Pancreas (tissue), 10 donors: ENCODE measurements around the gene SLC5A11. TPM values are rescaled to one million over a fixed set of nuclear protein-coding genes. Genes with fewer than 3 reads are reported as not detected.

Experiments
- ATAC-seq, 4 donors: fragments of 200-7000 bp; cut with Tn5 transposase; one replicate each; pipeline versions ENCODE4 v1.8.0 to v1.9.1; 2020; ENCODE audit warnings: mild to moderate bottlenecking in 4 of 4, moderate library complexity in 4 of 4
- DNase-seq, 6 donors: peaks; one replicate each; pipeline ENCODE4 v3.0.0-alpha.2; 2020
- FAIRE-seq: peaks from 2 replicates; lab custom pipeline; 2012; peaks lifted over from hg19 to GRCh38; lab: Jason Lieb, UNC
- H3K27ac ChIP-seq, 4 donors: fragments of 200-600 bp; sonication (generic); 1 replicate in 3 of 4; 2 replicates in 1 of 4; pipeline versions ENCODE4 v1.5.0 to v1.8.0; 2020
- H3K27me3 ChIP-seq, 4 donors: fragments of 200-600 bp; one replicate each; pipeline ENCODE4 v1.8.0; 2021
- H3K36me3 ChIP-seq, 3 donors: fragments of 200-600 bp; sonication (generic) in 1 of 3; one replicate each; pipeline versions ENCODE4 v1.5.0 to v1.8.0; 2020 to 2021
- H3K4me1 ChIP-seq, 3 donors: fragments of 200-600 bp; one replicate each; pipeline ENCODE4 v1.8.0; 2021
- H3K4me3 ChIP-seq, 4 donors: fragments of 200-600 bp; sonication (generic) in 2 of 4; one replicate each; pipeline versions ENCODE4 v1.5.0 to v1.8.0; 2020 to 2021
- H3K9me3 ChIP-seq, 4 donors: fragments of 200-600 bp; one replicate each; pipeline ENCODE4 v1.8.0; 2021
- CTCF ChIP-seq, 4 donors: fragments of 200-600 bp; sonication (generic) in 3 of 4; IDR thresholded peaks; one replicate each; pipeline versions ENCODE4 v1.5.0 to v1.8.0; 2021; ENCODE audit warnings: antibody characterized with exemption in 4 of 4
- WGBS, 2 donors: extraction: QIAGEN DNeasy Blood & Tissue Kit; methylation state at CpG; one replicate each; pipeline ENCODE4 v1.1.7; 2013; 5-methylcytosine and 5-hydroxymethylcytosine counted together
- intact Hi-C, 3 donors: fragments of 100-400 bp; cut with DNase I; formaldehyde crosslinking; loops; one replicate each; pipeline versions ENCODE4 v1.11.1 to v1.14.2; 2022
- polyA plus RNA-seq, 2 donors: library from polyadenylated mRNA; stranded (reverse); fragments of 200-250 nt; gene quantifications; one replicate each; pipeline ENCODE4 v1.2.3, GENCODE V29; 2013
- total RNA-seq, 6 donors: library from RNA; stranded (reverse); fragmentation: NEBNext Ultra II Directional in 4 of 6; extraction: Animal tissue kit (Norgen Biotek cat#: 25700) in 4 of 6; gene quantifications; one replicate each; pipeline versions ENCODE4 v1.2.1 to v1.2.4, GENCODE V29; 2021 to 2023
- donor health status: healthy with polysubstance abuse.
- donor health status: DM: no; HTN: no; CAD: no; lungs with moderate emphysema.
- donor health status: DM: no; HTN: no; CAD: no.
- donor health status: control.
- donor health status: control.
- donor health status: Bipolar disorder and iron deficiency.
- donor health status: DM: yes; HTN: yes; CAD: no.
- donor health status: DM: no; HTN: no; CAD: no.
- donor health status: DM: no; HTN: no; CAD: no.
- donor health status: DM: yes; HTN: yes; CAD: no.

Gene SLC5A11
- total and polyA plus RNA-seq, 8 donors, result 0.08 to 1.0 (median 0.25) TPM; not detected in 2

GRCh38 chr16:24919536-24919935, 73.8 kb downstream of the SLC5A11 start:
- intact Hi-C loops, result no loop called here
- H3K4me3 ChIP-seq, result no peak overlapping the region
- no peak for ATAC-seq
- peaks cover 0 to 34% (median 8%) of the 10 kb centered on the region in 3 donors for H3K36me3 ChIP-seq
- 94% methylated on average over 8 of the region's 8 CpGs for WGBS, 2 donors
- no peak for TF ChIP-seq CTCF (IDR thresholded peaks at IDR 0.05)
- no peaks in the 10 kb centered on the region for H3K4me1 ChIP-seq
- H3K27me3 ChIP-seq, result no peaks in the 10 kb centered on the region
- no peak for DNase-seq
- H3K27ac ChIP-seq, result no peak overlapping the region
- no peak for FAIRE-seq
- H3K9me3 ChIP-seq, result no peaks in the 10 kb centered on the region

- TF ChIP-seq CTCF (IDR thresholded peaks at IDR 0.05), result no peak
- WGBS, 2 donors, result 97 to 100% methylated on average over 3 of the region's 3 CpGs
- Histone ChIP-seq H3K27me3 (no peaks in the 10 kb centered on the region), H3K4me1 (no peaks in the 10 kb centered on the region), H3K27ac (no peak overlapping the region), H3K36me3 (peaks cover 0 to 34% (median 8%) of the 10 kb centered on the region in 3 donors), H3K4me3 (no peak overlapping the region), H3K9me3 (no peaks in the 10 kb centered on the region)
- intact Hi-C loops, result no loop called here
- no peak for ATAC-seq
- no peak for FAIRE-seq
- DNase-seq, result no peak
These were observed 74.8 kb downstream of the SLC5A11 start for GRCh38 chr16:24920568-24920967.

- no peaks in the 10 kb centered on the region for H3K4me1 ChIP-seq
- H3K4me3 ChIP-seq, result no peak overlapping the region
- H3K27ac ChIP-seq, result no peak overlapping the region
- H3K9me3 ChIP-seq, result no peaks in the 10 kb centered on the region
- WGBS, 2 donors, result 88 to 93% methylated on average over 8 of the region's 8 CpGs
- TF ChIP-seq CTCF (IDR thresholded peaks at IDR 0.05), result no peak
- intact Hi-C loops, result no loop called here
- H3K27me3 ChIP-seq, result no peaks in the 10 kb centered on the region
- ATAC-seq (no peak), FAIRE-seq (no peak), DNase-seq (no peak)
- peaks cover 0 to 34% (median 8%) of the 10 kb centered on the region in 3 donors for H3K36me3 ChIP-seq
These were observed 75.5 kb downstream of the SLC5A11 start for GRCh38 chr16:24921229-24921628.

GRCh38 chr16:24925163-24925562, 79.4 kb downstream of the SLC5A11 start:
- FAIRE-seq (no peak), ATAC-seq (no peak), DNase-seq (no peak)
- Histone ChIP-seq H3K36me3 (peaks cover 0 to 26% (median 3%) of the 10 kb centered on the region in 3 donors), H3K9me3 (no peaks in the 10 kb centered on the region), H3K27ac (no peak overlapping the region), H3K4me3 (no peak overlapping the region), H3K27me3 (no peaks in the 10 kb centered on the region), H3K4me1 (no peaks in the 10 kb centered on the region)
- WGBS, 2 donors, result 88 to 94% methylated on average over 2 of the region's 2 CpGs
- intact Hi-C loops, result no loop called here
- TF ChIP-seq CTCF (IDR thresholded peaks at IDR 0.05), result no peak

GRCh38 chr16:24929409-24929808, 83.6 kb downstream of the SLC5A11 start:
- ATAC-seq (no peak), DNase-seq (no peak), FAIRE-seq (no peak)
- H3K9me3 ChIP-seq, result no peaks in the 10 kb centered on the region
- 81 to 85% methylated on average over 5 of the region's 5 CpGs for WGBS, 2 donors
- intact Hi-C loops, result no loop called here
- H3K36me3 ChIP-seq, result peaks cover 0 to 36% (median 9%) of the 10 kb centered on the region in 3 donors
- H3K4me3 ChIP-seq, result no peak overlapping the region
- H3K4me1 ChIP-seq, result no peaks in the 10 kb centered on the region
- H3K27me3 ChIP-seq, result no peaks in the 10 kb centered on the region
- no peak for TF ChIP-seq CTCF (IDR thresholded peaks at IDR 0.05)
- H3K27ac ChIP-seq, result no peak overlapping the region
